Neural cell (in vitro differentiated cells): ENCODE data around the gene ARHGAP24.

ENCODE experiments used
- CTCF ChIP-seq: fragments of 450-650 bp; IDR thresholded peaks from 2 replicates; pipeline ENCODE4 v1.5.1; 2014; ENCODE audit warnings: antibody characterized with exemption, mild to moderate bottlenecking, moderate library complexity; ENCODE audit not compliant: poor library complexity, severe bottlenecking
- EZH2 ChIP-seq: fragments of 200-600, 300-800 bp; shearing (Covaris generic), sonication (generic); IDR thresholded peaks from 2 replicates; pipeline ENCODE4 v1.6.1; 2014; ENCODE audit warnings: antibody characterized with exemption, low read length, borderline replicate concordance, mild to moderate bottlenecking; ENCODE audit not compliant: insufficient read depth, poor library complexity, severe bottlenecking
- MXI1 ChIP-seq: fragments of 450-650 bp; conservative IDR thresholded peaks from 2 replicates; pipeline ENCODE4 v1.6.1; 2014; ENCODE audit warnings: antibody characterized with exemption, mild to moderate bottlenecking; ENCODE audit not compliant: poor library complexity, severe bottlenecking
- POLR2AphosphoS5 ChIP-seq: IDR thresholded peaks from 2 replicates; pipeline ENCODE4 v1.6.1; 2012
- SMC3 ChIP-seq: fragments of 450-650 bp; conservative IDR thresholded peaks from 2 replicates; pipeline ENCODE4 v1.6.1; 2014; ENCODE audit warnings: antibody characterized with exemption, mild to moderate bottlenecking, moderate library complexity; ENCODE audit not compliant: poor library complexity
- TAF1 ChIP-seq: IDR thresholded peaks from 2 replicates; pipeline ENCODE4 v1.6.1; 2012; ENCODE audit warnings: low read depth
- TF ChIP-seq, protein P1 (sequence below): IDR thresholded peaks from 2 replicates; pipeline ENCODE4 v1.6.1; 2012; ENCODE audit warnings: borderline replicate concordance

DNA sequence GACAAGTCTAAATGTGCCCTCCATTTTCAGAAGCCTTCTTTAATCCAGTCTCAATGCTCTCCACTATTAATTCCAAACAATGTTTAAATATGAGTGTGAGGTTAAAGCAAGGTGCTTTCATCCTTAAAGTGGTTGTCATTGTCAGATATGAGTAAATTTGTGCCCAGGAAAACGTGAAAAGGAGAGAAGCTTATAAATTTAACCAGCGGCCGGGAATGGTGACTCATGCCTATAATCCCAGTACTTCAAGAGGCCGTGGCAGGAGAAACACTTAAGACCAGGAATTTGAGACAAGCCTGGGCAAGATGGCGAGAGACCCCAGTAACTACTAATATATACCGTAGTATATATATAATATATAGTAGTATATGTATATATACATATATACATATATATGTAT is 270.0 kb downstream of the ARHGAP24 start:
- TF ChIP-seq CTCF, result no peak
- TF ChIP-seq, protein P1, sequence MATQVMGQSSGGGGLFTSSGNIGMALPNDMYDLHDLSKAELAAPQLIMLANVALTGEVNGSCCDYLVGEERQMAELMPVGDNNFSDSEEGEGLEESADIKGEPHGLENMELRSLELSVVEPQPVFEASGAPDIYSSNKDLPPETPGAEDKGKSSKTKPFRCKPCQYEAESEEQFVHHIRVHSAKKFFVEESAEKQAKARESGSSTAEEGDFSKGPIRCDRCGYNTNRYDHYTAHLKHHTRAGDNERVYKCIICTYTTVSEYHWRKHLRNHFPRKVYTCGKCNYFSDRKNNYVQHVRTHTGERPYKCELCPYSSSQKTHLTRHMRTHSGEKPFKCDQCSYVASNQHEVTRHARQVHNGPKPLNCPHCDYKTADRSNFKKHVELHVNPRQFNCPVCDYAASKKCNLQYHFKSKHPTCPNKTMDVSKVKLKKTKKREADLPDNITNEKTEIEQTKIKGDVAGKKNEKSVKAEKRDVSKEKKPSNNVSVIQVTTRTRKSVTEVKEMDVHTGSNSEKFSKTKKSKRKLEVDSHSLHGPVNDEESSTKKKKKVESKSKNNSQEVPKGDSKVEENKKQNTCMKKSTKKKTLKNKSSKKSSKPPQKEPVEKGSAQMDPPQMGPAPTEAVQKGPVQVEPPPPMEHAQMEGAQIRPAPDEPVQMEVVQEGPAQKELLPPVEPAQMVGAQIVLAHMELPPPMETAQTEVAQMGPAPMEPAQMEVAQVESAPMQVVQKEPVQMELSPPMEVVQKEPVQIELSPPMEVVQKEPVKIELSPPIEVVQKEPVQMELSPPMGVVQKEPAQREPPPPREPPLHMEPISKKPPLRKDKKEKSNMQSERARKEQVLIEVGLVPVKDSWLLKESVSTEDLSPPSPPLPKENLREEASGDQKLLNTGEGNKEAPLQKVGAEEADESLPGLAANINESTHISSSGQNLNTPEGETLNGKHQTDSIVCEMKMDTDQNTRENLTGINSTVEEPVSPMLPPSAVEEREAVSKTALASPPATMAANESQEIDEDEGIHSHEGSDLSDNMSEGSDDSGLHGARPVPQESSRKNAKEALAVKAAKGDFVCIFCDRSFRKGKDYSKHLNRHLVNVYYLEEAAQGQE, result no peak
- TF ChIP-seq SMC3, result no peak
- no peak for TF ChIP-seq TAF1
- no peak for TF ChIP-seq EZH2
- no peak for TF ChIP-seq MXI1
- no peak for TF ChIP-seq POLR2AphosphoS5
